Ovary (tissue), 9 donors: ENCODE data around the gene POGZ. TPM values are rescaled to one million over a fixed set of nuclear protein-coding genes. Genes with fewer than 3 reads are reported as not detected.

Experiments used
- DNase-seq, 5 donors: peaks; one replicate each; pipeline ENCODE4 v3.0.0-alpha.2; 2019 to 2020
- H3K27ac ChIP-seq, 2 donors: fragments of 200-600 bp; one replicate each; pipeline versions ENCODE4 v1.5.1 to v1.8.0; 2019 to 2022
- H3K27me3 ChIP-seq: fragments of 200-600 bp; one replicate; pipeline ENCODE4 v1.8.0; 2022
- H3K36me3 ChIP-seq: fragments of 200-600 bp; sonication (generic); one replicate; pipeline ENCODE4 v1.5.1; 2019
- H3K4me1 ChIP-seq: one replicate; pipeline ENCODE4 v1.8.1; 2013; ENCODE audit warnings: mild to moderate bottlenecking, moderate library complexity; ENCODE audit not compliant: insufficient read depth
- H3K4me3 ChIP-seq: fragments of 200-600 bp; sonication (generic); one replicate; pipeline ENCODE4 v1.5.1; 2017
- H3K9me3 ChIP-seq, 2 donors: fragments of 200-600 bp in 1 of 2; sonication (generic) in 1 of 2; one replicate each; pipeline versions ENCODE4 v1.5.1 to v1.8.1; 2013 to 2019; ENCODE audit warnings: mild to moderate bottlenecking in 1 of 2, moderate library complexity in 1 of 2
- EP300 ChIP-seq: sonication (generic); formaldehyde crosslinking; IDR thresholded peaks from one replicate; pipeline ENCODE4 v1.6.1; 2017; ENCODE audit warnings: antibody characterized with exemption
- POLR2A ChIP-seq: fragments of 450-650 bp; IDR thresholded peaks from one replicate; pipeline ENCODE4 v1.6.1; 2017; ENCODE audit warnings: antibody characterized with exemption, mild to moderate bottlenecking, moderate library complexity
- WGBS, 3 donors: extraction: QIAGEN DNeasy Blood & Tissue Kit in 1 of 3; methylation state at CpG; one replicate each; pipeline versions ENCODE4 v1.1.5 to v1.1.7; 2013 to 2017; 5-methylcytosine and 5-hydroxymethylcytosine counted together
- intact Hi-C, 4 donors: fragments of 100-400 bp; cut with DNase I; formaldehyde crosslinking; loops; one replicate each; pipeline versions ENCODE4 v1.11.0 to v1.15.1; 2022 to 2023
- polyA plus RNA-seq, 2 donors: library from polyadenylated mRNA; stranded (reverse); fragments of 200-250 nt in 1 of 2; fragments of 350-450 nt in 1 of 2; fragmentation: Illumina TruSeq in 1 of 2; extraction: RNeasy Lipid Tissue Mini Kit (QIAGEN cat#74804) in 1 of 2; gene quantifications; one replicate each; pipeline ENCODE4 v1.2.3, GENCODE V29; 2013 to 2014
- total RNA-seq, 7 donors: library from RNA; depleted of rRNA in 2 of 7; stranded (reverse); fragments of >200 nt in 2 of 7; fragmentation: NEBNext Ultra II Directional in 3 of 7; extraction: Animal tissue kit (Norgen Biotek cat#: 25700) in 3 of 7; gene quantifications; one replicate each; pipeline versions ENCODE4 v1.1.0 to v1.2.4, GENCODE V29; 2016 to 2023
- TF ChIP-seq, protein P1 (sequence below), 3 donors: fragments of 450-650 bp in 2 of 3; fragments of 200-600 bp in 1 of 3; IDR thresholded peaks; one replicate each; pipeline versions ENCODE4 v1.5.1 to v1.8.0; 2016 to 2022; ENCODE audit warnings: antibody characterized with exemption in 3 of 3, mild to moderate bottlenecking in 1 of 3
- donor health status: DM: no; HTN: no; CAD: no; lungs with moderate emphysema.
- donor health status: DM: no; HTN: no; CAD: no.
- donor health status: Bipolar disorder and iron deficiency.
- donor health status: DM: yes; HTN: yes; CAD: no.
- donor health status: DM: no; HTN: no; CAD: no.
- donor health status: DM: yes; HTN: yes; CAD: no.

The POGZ gene
- total and polyA plus RNA-seq, 9 donors = 34.6 to 151 (median 104) TPM

DNA sequence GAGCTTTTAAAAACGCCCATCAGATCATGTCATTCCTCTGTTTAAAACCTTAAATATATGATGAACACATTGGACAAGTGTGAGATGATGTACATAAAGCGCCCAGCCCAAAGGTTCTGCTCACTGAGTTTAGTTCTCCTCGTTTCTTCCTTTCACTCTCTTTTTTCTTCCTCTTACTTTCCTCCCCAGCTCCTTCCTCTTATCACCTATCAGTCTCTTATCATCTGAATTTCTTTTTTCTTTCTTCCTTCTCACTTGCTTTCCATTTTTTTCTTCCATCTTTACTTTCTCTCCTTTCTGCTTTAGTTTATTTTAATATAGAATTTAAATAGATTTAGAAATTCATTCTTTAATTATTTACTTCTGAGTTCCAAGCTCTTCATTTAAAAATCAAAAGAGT lies 17.8 kb upstream of the POGZ start:
- TF ChIP-seq POLR2A (no peak), EP300 (no peak)
- TF ChIP-seq, protein P1, sequence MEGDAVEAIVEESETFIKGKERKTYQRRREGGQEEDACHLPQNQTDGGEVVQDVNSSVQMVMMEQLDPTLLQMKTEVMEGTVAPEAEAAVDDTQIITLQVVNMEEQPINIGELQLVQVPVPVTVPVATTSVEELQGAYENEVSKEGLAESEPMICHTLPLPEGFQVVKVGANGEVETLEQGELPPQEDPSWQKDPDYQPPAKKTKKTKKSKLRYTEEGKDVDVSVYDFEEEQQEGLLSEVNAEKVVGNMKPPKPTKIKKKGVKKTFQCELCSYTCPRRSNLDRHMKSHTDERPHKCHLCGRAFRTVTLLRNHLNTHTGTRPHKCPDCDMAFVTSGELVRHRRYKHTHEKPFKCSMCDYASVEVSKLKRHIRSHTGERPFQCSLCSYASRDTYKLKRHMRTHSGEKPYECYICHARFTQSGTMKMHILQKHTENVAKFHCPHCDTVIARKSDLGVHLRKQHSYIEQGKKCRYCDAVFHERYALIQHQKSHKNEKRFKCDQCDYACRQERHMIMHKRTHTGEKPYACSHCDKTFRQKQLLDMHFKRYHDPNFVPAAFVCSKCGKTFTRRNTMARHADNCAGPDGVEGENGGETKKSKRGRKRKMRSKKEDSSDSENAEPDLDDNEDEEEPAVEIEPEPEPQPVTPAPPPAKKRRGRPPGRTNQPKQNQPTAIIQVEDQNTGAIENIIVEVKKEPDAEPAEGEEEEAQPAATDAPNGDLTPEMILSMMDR (IDR thresholded peaks at IDR 0.05) = no peak
- WGBS, 3 donors = 90 to 91% (median 91%) methylated on average over 3 of the region's 3 CpGs

DNA sequence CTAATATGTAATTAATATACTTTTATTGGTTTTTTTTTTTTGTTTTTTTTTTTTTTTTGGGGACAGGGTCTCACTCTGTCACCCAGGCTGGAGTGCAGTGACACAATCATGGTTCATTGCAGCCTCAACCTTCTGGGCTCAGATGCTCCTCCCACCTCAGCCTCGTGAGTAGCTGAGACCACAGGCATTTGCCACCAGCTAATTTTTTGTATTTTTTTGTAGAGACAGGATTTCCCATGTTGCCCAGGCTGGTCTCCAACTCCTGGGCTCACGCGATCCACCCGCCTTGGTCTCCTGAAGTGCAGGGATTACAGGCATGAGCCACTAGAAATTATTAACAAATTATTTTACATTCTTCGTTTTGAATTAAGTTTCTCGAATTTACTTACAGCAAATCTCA lies 16.8 kb upstream of the POGZ start:
- WGBS, 3 donors = 83 to 85% (median 83%) methylated on average over 6 of the region's 6 CpGs
- TF ChIP-seq, protein P1 (IDR thresholded peaks at IDR 0.05) = no peak
- TF ChIP-seq POLR2A (no peak), EP300 (no peak)
- intact Hi-C loops = no loop called here
- no peaks in the 10 kb centered on the region for H3K27me3 ChIP-seq
- no peaks in the 10 kb centered on the region for H3K9me3 ChIP-seq
- H3K4me1 ChIP-seq = no peaks in the 10 kb centered on the region
- H3K4me3 ChIP-seq = no peak overlapping the region
- no peaks in the 10 kb centered on the region for H3K36me3 ChIP-seq
- no peak for DNase-seq
- H3K27ac ChIP-seq = no peak overlapping the region

More for the DNA sequence above, 17.8 kb upstream of the POGZ start:
- Histone ChIP-seq H3K36me3 (no peaks in the 10 kb centered on the region), H3K27me3 (no peaks in the 10 kb centered on the region), H3K27ac (no peak overlapping the region), H3K4me1 (no peaks in the 10 kb centered on the region), H3K4me3 (no peak overlapping the region), H3K9me3 (no peaks in the 10 kb centered on the region)
- no peak for DNase-seq
- intact Hi-C loops = no loop called here

DNA sequence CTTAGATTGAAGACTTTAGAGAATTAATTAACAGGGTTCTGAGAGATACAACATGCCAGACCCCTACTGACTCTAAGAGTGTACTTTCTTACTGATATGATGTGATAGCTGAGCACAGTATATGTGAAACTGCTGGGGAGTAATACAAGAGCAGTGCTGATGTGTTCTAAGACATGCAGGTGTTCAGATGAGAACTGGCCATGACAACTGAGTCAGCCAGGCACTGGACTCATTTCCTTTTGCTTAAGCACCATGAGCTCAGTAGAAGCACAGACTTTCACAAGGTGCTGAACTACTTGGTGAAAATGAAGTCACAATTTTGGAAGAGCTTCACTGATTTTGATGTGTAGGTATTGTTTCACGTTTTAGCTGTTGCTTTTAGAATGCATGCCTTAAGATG lies 15.9 kb upstream of the POGZ start:
- DNase-seq = no peak
- no peak overlapping the region for H3K4me3 ChIP-seq
- no peak for TF ChIP-seq POLR2A
- no peaks in the 10 kb centered on the region for H3K9me3 ChIP-seq
- H3K27ac ChIP-seq = no peak overlapping the region
- intact Hi-C loops = no loop called here
- no peaks in the 10 kb centered on the region for H3K4me1 ChIP-seq
- H3K36me3 ChIP-seq = no peaks in the 10 kb centered on the region
- no peaks in the 10 kb centered on the region for H3K27me3 ChIP-seq
- 76 to 89% (median 82%) methylated on average over 1 of the region's 1 CpG for WGBS, 3 donors

DNA sequence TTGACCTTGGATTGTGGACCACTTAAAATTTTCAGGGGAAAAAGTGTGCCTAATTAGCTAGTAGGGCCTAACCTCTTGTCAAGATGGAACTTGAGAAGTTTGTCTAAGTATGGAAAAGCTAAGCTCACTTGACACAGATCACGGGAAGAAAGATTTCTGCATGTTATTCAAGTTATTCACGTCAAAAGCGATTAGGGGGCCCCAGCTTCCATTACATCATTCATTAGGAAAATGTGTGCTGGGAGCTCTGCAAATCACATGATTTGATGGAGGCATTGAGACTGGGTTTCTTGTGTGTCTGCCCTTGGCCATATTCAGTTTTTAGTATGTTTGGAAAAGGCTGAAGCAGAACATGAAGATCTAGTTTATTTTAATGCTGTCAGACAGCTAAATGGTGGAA lies 15.5 kb upstream of the POGZ start:
- no peaks in the 10 kb centered on the region for H3K9me3 ChIP-seq
- no peaks in the 10 kb centered on the region for H3K4me1 ChIP-seq
- no peak overlapping the region for H3K27ac ChIP-seq
- no peaks in the 10 kb centered on the region for H3K27me3 ChIP-seq
- no peak overlapping the region for H3K4me3 ChIP-seq
- TF ChIP-seq, protein P1 (IDR thresholded peaks at IDR 0.05) = no peak
- TF ChIP-seq POLR2A (no peak), EP300 (no peak)
- DNase-seq = no peak
- 84 to 93% (median 93%) methylated on average over 3 of the region's 3 CpGs for WGBS, 3 donors
- H3K36me3 ChIP-seq = no peaks in the 10 kb centered on the region
- intact Hi-C loops = no loop called here

DNA sequence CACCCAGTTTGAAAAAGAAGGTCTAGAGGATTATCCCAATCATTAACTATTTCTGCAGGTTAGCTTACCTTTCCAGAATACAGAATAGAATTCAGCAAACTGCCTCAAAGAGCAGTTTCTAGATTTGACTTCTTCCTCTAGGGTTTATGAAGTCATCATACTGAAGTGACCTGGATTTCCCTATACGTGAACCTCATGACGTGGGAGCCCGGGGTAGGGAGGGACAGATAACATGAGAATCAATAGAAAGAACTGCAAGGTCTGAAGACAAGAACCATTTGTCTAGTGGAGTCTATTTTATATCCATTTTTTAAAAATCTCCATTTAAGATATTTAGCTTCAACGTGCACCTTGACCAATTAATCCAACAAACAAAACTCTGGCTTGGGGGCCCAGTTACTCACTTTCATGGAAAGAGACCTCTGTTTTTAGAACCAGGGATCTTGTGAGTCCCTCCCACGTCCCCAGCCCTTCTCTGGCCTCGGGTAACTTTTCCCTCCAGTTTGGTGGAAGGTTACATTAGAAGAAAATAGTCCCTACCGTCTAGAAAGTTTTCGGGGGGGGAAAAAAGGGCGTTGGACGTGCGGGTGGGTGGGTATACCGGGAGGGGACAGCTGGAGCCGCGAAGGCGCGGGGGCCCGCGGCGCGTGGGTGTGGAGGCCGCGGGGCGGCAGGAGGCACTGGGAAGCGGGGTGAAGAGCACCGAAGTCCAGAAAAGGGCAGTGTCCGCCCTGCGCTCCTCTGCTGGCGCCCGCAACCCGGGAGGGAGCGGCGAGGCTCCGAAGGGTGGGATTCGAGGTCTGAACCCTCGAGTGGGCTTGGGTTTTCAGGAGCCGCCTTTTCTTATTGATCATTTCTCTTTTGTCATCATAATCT lies 13.8 kb upstream of the POGZ start:
- H3K4me1 ChIP-seq = no peaks in the 10 kb centered on the region
- DNase-seq = peak; percentile 56 to 73 (median 64)
- TF ChIP-seq EP300 = no peak
- no peak for TF ChIP-seq POLR2A
- TF ChIP-seq, protein P1 (IDR thresholded peaks at IDR 0.05) = no peak
- no peaks in the 10 kb centered on the region for H3K36me3 ChIP-seq
- peak overlapping the region in 1 of 2 donors; percentile 27 for H3K27ac ChIP-seq
- intact Hi-C loops = loop anchor here in 1 of 4 donors (2.0 kb wide), 1 partner anchor 14 kb away; the partner anchor contains the start of gene POGZ
- WGBS, 3 donors = 3 to 5% (median 3%) methylated on average over 36 of the region's 36 CpGs
- H3K9me3 ChIP-seq = no peaks in the 10 kb centered on the region
- H3K4me3 ChIP-seq = peak overlapping the region; percentile 74
- no peaks in the 10 kb centered on the region for H3K27me3 ChIP-seq
